ENCODE data around the gene PLAC8L1.

Gene PLAC8L1

GRCh38 chr5:146042628-146043279 lies 62.6 kb downstream of the PLAC8L1 start:
- DNase-seq, result no peak

GRCh38 chr5:146041180-146041789 lies 64.1 kb downstream of the PLAC8L1 start:
- DNase-seq, result no peak

GRCh38 chr5:146040527-146040926 lies 64.8 kb downstream of the PLAC8L1 start:
- DNase-seq, result no peak

GRCh38 chr5:146039420-146039819 lies 66.0 kb downstream of the PLAC8L1 start:
- no peak for DNase-seq

GRCh38 chr5:146034605-146035004 lies 70.8 kb downstream of the PLAC8L1 start:
- no peak for DNase-seq
